Bronchial epithelial cell (primary cell): ENCODE results near the gene ADRB2. TPM values are rescaled to one million over a fixed set of nuclear protein-coding genes. Genes with fewer than 3 reads are reported as not detected.
A peak's percentile ranks its signal among the peaks of the same experiment; 100 is the strongest.

Experiments used
- DNase-seq: peaks from one replicate; pipeline ENCODE4 v3.0.0-alpha.2; 2010; ENCODE audit warnings: low read depth
- FAIRE-seq: peaks from 2 replicates; lab custom pipeline; 2011; peaks lifted over from hg19 to GRCh38; lab: Jason Lieb, UNC
- H3K27me3 ChIP-seq: 2 replicates; pipeline ENCODE4 v1.5.1; 2011; ENCODE audit warnings: low read length; ENCODE audit not compliant: control insufficient read depth, insufficient read depth
- H3K36me3 ChIP-seq: 2 replicates; pipeline ENCODE4 v1.5.1; 2011; ENCODE audit warnings: low read length; ENCODE audit not compliant: control insufficient read depth, insufficient read depth
- H3K4me3 ChIP-seq: 2 replicates; pipeline ENCODE4 v1.5.1; 2011; ENCODE audit warnings: mild to moderate bottlenecking, low read depth, low read length, control low read depth
- total RNA-seq: library from RNA; depleted of rRNA; stranded (reverse); fragments of >200 nt; gene quantifications from 2 replicates; pipeline ENCODE4 v1.2.1, GENCODE V29; 2014
- TF ChIP-seq, protein P1 (sequence below): IDR thresholded peaks from 2 replicates; pipeline ENCODE4 v1.5.1; 2011; ENCODE audit warnings: mild to moderate bottlenecking, moderate library complexity, low read length, control low read depth, inconsistent platforms; ENCODE audit not compliant: insufficient read depth, severe bottlenecking

The ADRB2 gene
- total RNA-seq, 1 donor from 2014 or later, result 18.7 TPM

DNA sequence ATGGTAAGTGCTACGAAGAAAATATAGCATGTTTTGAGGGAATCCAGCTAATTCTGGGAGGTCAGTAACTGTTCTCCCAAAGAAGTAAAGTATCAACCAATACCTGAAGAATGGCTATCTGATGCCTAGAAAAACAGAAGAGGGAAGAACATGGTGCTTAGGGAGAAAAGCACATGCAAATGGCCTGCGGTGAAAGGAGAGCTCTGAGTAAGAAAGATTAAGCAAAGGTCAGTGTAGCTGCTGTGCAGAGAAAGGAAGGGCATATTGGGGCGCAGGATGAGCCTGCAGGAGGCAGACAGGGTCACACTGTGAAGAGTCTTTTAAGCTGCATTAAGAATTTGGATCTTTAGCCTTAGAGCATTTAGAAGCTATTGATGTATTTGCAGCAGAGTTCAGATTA is 11.0 kb downstream of the ADRB2 start:
- TF ChIP-seq, protein P1, sequence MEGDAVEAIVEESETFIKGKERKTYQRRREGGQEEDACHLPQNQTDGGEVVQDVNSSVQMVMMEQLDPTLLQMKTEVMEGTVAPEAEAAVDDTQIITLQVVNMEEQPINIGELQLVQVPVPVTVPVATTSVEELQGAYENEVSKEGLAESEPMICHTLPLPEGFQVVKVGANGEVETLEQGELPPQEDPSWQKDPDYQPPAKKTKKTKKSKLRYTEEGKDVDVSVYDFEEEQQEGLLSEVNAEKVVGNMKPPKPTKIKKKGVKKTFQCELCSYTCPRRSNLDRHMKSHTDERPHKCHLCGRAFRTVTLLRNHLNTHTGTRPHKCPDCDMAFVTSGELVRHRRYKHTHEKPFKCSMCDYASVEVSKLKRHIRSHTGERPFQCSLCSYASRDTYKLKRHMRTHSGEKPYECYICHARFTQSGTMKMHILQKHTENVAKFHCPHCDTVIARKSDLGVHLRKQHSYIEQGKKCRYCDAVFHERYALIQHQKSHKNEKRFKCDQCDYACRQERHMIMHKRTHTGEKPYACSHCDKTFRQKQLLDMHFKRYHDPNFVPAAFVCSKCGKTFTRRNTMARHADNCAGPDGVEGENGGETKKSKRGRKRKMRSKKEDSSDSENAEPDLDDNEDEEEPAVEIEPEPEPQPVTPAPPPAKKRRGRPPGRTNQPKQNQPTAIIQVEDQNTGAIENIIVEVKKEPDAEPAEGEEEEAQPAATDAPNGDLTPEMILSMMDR, result no peak
- no peak overlapping the region for H3K4me3 ChIP-seq
- no peak for FAIRE-seq
- DNase-seq, result no peak
- H3K36me3 ChIP-seq, result peaks cover 9% of the 10 kb centered on the region
- no peaks in the 10 kb centered on the region for H3K27me3 ChIP-seq

DNA sequence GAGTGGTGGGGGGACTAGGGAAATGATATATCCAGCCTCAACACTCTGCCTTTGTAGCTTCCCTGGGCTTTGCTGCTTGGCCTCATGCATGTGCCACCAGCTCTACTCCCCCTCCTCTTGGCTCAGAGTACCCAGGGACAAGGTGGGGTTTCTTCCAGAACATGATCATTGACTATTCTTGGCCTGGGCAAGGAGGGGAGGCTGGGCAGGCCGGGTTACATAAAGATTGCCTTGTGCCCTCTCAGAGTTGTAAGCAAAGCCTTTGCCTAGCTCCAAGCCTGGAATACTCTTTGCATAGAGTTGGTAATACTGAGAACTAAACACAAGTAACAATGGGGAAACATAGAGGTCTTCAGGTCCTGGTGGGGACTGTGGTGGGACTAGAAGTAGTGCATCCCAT is 11.9 kb downstream of the ADRB2 start:
- TF ChIP-seq, protein P1, result no peak
- H3K27me3 ChIP-seq, result no peaks in the 10 kb centered on the region
- peaks cover 7% of the 10 kb centered on the region for H3K36me3 ChIP-seq
- no peak overlapping the region for H3K4me3 ChIP-seq
- no peak for DNase-seq
- FAIRE-seq, result no peak

DNA sequence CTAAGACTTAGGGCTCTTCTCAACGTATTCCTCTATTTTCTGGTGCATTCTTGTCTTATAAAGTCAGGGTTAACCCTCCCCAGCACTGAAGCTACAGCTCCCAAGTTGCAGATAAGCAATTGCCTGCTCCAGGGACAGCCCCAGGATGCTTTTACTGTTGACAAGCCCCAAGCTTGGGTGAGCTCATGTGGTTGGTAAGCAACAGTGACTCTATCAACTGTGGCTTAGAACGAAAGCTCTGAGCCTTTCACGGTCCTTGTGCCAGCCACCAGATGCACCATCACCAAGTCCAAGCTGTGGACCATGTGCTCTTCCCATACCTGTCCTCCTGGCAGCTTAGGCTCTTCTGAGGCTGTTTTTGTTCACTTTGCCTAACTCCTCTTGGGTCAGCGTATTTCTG is 13.5 kb downstream of the ADRB2 start:
- peaks cover 10% of the 10 kb centered on the region for H3K36me3 ChIP-seq
- DNase-seq (no peak), FAIRE-seq (peak; percentile 58)
- TF ChIP-seq, protein P1, result no peak
- H3K4me3 ChIP-seq, result no peak overlapping the region
- no peaks in the 10 kb centered on the region for H3K27me3 ChIP-seq

DNA sequence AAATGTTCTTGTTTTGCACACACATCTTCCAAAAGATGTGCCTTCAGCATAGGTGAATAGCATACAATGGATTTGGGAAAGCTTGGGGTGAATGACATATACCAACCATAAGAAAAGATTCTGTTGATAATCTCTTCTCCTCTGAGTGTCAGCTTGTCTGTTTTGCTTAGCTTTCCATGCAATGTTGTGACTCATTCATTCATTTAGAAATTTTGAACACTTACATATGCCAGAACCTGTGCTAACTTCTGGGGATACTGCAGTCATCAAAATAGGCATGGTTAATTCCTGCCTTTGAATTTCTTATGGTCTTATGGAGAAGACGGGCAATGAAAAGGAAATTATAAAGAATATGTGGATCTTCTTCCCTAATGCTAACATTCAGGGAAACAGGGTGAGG is 14.1 kb downstream of the ADRB2 start:
- Histone ChIP-seq H3K4me3 (no peak overlapping the region), H3K36me3 (peaks cover 10% of the 10 kb centered on the region), H3K27me3 (no peaks in the 10 kb centered on the region)
- FAIRE-seq, result no peak
- TF ChIP-seq, protein P1, result no peak
- DNase-seq, result peak; percentile 52

DNA sequence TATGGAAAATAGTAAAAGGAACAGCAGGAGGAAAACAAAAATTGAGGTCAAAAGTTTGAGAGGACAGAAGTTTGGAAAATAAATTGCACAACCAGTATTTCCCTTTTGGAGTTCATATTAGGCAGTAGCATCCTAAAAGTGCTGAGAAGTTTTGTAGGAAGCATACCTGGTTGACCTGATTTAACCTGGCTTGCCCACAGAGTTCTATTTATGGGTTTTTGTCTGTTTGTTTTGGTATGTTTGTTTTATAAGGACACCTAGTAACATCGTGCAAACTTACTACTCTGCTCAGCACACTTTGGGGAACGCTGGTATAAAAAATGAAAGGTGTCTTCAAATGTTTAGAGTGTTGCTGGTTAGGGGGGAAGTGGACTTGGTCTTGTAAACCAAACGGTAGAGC is 15.1 kb downstream of the ADRB2 start:
- TF ChIP-seq, protein P1, result no peak
- Histone ChIP-seq H3K36me3 (peaks cover 10% of the 10 kb centered on the region), H3K4me3 (no peak overlapping the region), H3K27me3 (no peaks in the 10 kb centered on the region)
- no peak for FAIRE-seq
- DNase-seq, result no peak

DNA sequence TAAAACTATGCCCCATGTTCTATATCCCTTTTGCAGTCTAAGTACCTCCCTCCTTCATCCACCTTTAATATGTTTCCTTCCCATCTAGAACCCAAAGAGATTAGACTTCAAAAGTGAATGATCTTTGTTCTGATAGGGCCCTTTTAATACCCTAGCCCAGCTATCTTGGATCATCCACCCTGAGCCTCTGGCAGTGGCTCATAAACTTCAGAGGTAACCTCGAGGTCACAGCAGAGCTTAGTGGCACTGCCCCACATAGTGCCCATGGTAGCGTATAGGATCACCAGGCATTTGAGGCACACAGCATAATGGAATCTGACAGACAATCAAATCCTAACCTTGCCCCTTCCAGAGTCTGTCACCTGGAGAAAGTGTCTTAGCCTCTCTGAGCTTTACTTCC is 15.8 kb downstream of the ADRB2 start:
- Histone ChIP-seq H3K36me3 (peaks cover 8% of the 10 kb centered on the region), H3K27me3 (no peaks in the 10 kb centered on the region), H3K4me3 (no peak overlapping the region)
- TF ChIP-seq, protein P1, result no peak
- FAIRE-seq (no peak), DNase-seq (no peak)
